CD4-positive, alpha-beta T cell treated with Interleukin-6 for 4 hours (primary cell): Measurements from ENCODE around the gene TPST2.
"Not testable (repeated sequence)": the region's sequence is repeated elsewhere in the genome, so short reads cannot be mapped to it uniquely, and the experiment has no call there.

Experiments
- DNase-seq: peaks from one replicate; pipeline ENCODE4 v3.0.0-alpha.2; 2020; ENCODE audit warnings: mixed read lengths

TPST2 gene

DNA sequence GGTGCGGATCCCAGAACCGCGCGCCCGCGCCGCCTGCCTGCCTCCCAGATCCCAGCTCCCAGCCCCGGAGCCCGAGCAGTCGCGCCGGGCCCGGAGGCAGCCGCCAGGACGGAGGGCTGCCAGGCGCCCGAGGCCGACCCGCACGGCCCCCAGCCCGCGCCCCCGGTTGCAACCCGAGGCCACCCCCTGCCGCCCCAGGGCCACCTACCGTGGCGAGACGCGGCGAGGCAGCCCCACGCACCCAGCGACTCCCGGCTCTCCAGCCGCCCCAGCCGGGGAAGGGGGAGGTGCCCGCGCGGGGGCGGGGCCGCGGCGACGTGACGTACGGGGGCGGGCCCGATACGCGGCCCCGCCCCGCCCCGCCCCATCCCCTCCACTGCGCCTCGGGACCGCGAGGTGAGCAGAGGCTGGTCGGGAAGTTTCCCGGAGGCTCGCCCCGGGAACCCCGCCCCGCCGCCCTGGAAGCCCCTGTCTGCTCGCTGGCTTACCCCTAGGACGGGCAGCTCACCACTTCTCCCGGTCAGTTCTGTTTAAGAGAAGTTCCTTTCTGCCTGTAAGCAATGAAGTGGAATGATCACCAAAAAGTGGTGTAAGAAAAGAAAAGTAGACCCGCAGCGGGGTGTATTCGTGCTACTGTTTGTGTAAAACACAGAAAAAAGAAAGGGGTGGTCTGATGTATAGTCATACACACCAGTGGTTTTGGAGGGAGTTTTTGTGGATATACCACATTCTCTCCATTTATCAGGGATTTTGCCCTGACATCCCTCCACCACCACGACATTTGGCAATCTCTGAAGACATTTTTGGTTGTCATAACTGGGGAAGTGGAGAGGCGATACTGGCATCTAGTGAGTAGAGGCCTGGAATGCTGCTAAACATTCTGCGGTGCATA, at the start of gene TPST2:
Gene TPST2 (minus strand): TSS at position 288 of the 892 bp plus-strand sequence. CDS start 48,502 bp downstream, outside the sequence.
- peak; percentile 79 for DNase-seq

- DNase-seq, result no peak
These were observed 46.4 kb upstream of the TPST2 start for GRCh38 chr22:26636296-26636695.

DNA sequence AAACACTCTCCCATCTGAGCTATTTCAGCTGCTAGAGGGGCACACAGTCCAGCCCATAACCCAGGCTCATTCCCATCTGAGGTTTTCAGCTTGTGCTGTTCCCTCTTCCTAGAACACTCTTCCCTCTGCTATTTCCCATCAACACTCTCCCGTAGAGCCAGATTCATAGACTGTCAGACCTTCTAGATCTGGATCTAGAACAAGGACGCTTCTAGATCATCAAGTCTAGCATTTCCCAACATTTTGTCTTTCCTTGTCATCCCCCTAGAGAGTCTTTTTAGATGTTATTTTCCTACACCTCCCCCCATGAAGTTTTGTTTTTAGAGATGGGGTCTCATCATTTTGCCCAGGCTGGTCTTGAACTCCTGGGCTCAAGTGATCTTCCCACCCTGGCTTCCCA, 45.2 kb upstream of the TPST2 start:
- DNase-seq, result no peak

GRCh38 chr22:26634189-26634588, 44.3 kb upstream of the TPST2 start:
- no peak for DNase-seq

- no peak for DNase-seq
These were observed 42.7 kb upstream of the TPST2 start for GRCh38 chr22:26632422-26633155.

GRCh38 chr22:26631282-26631681, 41.4 kb upstream of the TPST2 start:
- no peak for DNase-seq

DNA sequence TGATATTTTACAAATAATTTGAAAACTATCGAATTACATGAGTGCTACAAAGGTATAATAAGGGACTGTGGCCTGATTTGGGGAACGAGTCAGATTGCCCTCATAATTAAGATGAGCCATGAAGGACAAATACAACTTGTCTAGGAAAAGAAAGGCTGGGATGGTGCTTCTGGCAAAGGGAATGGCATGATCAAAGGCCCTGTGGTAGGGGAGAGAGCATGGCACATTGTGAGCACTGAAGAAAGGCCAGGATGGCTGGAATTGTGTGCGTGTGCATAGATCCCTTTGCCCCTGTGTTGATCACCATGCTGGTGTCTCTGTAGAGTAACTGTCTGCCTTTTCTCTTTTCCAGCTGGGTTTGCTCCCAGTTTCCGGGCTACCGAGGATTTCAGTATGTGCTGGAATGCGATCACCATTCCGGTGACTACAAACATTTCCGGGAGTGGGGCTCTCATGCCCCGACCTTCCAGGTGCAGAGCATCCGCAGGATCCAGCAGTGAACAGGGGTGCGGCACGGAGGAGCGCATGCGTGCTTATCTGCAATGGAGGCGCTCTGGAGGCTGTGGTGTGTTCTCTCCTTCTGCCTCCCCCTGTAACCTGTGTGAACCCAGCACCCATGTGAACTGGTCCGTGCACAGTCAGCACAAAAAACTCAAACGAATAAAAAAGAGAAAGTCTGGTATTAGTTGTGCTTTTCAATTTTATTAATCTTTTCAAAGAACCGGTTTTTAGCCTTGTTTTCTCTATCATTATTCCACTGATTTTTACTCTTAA, 40.2 kb upstream of the TPST2 start:
- DNase-seq, result no peak

- no peak for DNase-seq
These were observed 34.9 kb upstream of the TPST2 start for GRCh38 chr22:26624803-26625202.

- DNase-seq, result no peak
These were observed 34.1 kb upstream of the TPST2 start for GRCh38 chr22:26623984-26624383.

- DNase-seq, result no peak
These were observed 31.7 kb upstream of the TPST2 start, which contains the start of gene CRYBA4 for GRCh38 chr22:26621663-26622062. Gene CRYBA4 (plus strand): TSS chr22:26621963. CDS start chr22:26622597, 634 bp downstream.

DNA sequence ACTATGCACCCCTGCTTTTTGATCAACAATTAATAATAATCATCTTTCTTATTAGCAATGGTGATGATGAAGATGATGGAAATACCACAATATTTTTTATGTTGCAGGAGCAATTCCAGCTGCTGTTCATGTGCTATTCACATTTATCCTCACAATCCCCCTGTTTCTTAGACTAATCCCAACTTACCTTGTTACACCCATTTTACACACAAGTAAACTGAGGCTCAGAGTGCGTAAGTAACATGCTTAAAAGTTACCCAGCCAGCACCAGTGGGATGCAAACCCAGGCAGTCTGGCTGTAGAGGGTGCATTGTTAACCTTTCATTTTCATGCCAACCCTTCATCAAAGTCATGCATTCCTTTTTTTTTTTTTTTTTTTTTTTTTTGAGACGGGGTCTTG, 30.3 kb upstream of the TPST2 start:
- no peak for DNase-seq

DNA sequence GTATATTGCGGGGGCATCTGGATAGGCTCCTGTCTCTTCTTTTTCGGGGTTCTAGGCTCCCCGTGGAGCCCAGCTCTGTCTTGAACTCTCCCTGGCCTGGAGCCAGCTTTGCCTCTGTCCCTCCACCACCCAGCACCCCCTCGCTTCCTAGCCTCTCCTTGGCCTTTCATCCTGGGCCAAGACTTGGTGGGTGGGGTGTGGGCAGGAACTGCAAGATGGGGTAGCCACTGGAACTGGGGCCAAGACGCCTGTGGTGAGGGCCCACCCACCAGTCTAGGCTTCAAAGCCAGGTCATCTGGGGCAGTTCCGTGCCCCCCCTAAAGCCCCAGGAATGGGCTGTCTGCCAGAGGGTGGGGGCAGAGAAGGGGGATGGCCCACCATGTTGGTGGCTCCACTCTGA, 29.6 kb upstream of the TPST2 start:
- no peak for DNase-seq

- no peak for DNase-seq
These were observed 28.5 kb upstream of the TPST2 start for GRCh38 chr22:26618455-26618854.

GRCh38 chr22:26617271-26618199, 27.6 kb upstream of the TPST2 start, which contains the start of gene CRYBB1:
Gene CRYBB1 (minus strand): TSS chr22:26618027. CDS start chr22:26616319, 1,708 bp downstream.
- DNase-seq, result no peak

DNA sequence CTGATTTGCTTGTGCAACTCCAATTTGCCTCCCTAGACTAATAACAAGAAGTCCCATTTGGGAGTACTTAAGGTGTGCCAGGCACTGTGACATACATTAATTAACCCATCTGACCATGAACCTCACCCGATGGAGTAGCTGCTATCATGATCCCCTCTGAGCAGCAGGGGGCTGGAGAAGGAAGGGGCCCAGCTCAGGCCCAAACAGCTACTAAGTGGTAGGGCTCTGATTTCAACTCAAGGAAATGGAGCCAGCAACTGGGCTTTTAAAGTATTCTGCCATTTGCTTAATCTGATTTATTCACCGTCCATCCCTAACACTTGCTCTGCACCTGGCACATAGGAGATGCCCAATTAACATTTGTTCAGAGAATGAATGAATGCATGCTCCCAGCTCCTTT, 26.7 kb upstream of the TPST2 start:
- DNase-seq, result no peak

DNA sequence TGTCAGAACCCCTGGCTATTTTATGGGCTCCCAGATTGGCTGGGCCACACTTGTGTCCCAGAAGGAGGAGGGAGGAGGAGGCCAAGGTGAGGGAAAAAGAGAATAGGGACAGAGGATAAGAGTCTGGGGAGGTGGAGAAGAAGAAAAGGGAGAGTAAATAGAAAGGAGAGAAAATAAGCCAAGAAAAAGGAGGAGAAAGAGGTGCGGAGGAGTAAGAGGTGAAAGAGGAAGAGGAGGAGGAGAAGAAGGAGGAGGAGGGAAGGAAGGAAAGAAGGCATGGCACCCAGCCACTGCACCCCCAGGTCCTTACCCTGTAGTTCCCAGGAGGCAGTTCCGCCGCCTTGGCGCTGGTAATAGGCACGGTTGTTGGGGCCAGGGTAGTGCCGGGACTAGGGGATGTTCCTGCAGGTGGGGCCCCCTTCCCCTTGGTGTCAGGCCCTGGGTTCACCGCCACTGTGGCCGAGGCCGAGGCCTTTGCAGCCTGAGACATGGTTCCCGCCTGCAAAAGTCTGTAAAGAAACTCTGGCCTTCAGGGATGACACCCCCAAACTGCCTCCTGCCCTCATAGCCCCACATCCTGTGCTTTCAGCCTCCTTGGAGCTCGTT, 26.0 kb upstream of the TPST2 start:
- DNase-seq, result no peak

DNA sequence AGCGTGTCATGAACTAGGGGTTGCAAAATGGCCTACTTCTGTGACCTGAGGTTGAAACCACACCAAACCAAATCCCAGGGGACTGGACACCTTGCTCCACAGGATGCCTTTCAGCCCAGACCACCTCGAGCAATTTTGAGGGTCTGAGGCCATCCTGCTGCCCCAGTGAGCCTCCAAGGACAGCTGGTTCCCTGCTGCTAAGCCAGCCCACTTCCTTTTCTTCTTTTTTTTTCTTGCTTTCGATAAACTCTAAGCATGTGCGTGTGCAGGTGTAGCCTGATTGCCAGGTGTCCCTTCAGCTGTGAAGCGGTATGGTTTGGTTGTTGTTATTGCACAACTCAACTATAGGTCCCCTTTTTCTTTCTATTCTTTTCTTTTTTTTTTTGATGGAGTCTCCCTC, 25.2 kb upstream of the TPST2 start:
- no peak for DNase-seq

DNA sequence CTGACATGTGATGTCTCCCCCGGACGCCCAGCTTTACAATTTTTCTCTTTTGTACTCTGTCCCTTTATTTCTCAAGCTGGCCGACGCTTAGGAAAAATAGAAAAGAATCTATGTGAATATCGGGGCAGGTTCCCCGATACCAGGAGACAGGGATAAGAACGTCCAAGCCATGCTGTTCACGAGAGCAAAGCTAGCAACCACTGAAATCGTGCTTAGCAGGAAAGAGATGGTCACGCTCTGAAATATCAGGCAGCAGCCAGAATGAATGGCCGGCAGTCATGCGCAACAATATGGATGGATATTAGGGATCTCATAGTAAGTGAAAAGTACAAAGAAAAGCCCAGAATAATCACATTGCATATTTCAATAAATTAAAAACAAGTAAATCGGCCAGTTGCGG, 24.4 kb upstream of the TPST2 start:
- no peak for DNase-seq

DNA sequence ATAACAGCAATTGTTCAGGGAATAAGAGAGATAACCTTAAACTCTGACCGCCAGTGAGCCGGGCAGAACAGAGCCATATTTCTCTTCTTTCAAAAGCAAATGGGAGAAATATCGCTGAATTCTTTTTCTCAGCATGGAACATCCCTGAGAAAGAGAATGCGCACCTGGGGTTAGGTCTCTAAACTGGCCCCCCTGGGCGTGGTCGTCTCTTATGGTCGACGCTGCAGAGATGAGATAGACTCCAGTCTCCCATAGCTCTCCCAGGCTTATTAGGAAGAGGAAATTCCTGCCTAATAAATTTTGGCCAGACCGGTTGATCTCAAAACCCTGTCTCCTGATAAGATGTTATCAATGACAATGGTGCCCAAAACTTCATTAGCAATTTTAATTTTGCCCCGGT, 23.8 kb upstream of the TPST2 start:
- not testable (repeated sequence) for DNase-seq

GRCh38 chr22:26612652-26613051, 22.7 kb upstream of the TPST2 start:
- no peak for DNase-seq

- DNase-seq, result no peak
These were observed 21.1 kb upstream of the TPST2 start for GRCh38 chr22:26610996-26611395.
